ENCODE results near the gene RNU7-1. TPM values are rescaled to one million over a fixed set of nuclear protein-coding genes. Genes with fewer than 3 reads are reported as not detected.

RNU7-1 gene
- total and polyA plus RNA-seq, 9 of the 15 experiments (the other 6 are each of a cell fraction or from before 2014, with no cell fraction given): not detected

DNA sequence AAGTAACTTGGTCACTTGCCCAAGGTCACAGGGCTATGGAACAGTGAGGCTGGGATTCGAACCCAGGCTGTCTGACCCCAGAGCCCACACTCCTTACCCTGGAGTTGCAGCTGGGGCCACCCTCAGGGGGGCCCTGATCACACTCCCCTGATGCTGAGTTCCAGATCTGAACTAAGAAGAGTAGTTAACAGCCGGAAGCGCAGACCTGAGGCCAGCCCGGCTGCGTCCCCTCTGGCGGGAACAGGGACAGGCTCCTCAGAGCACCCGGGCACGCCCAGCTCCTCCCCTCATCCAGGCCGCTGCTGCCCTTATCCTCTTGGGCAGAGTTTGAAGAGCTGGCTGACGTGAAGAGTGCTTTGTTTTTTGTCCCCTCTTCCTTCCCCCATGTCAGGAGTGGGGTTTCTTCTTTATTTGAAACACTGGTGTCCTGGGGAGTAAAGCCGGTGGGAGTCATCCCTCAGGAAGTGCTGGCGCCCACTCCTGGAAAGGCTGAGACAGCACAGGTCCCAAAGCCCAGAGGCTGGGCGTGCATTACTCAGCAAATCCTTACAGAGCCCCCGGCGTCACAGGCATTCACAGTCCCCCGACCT lies 18.2 kb downstream of the RNU7-1 start (continued):
- TF ChIP-seq, protein P1, sequence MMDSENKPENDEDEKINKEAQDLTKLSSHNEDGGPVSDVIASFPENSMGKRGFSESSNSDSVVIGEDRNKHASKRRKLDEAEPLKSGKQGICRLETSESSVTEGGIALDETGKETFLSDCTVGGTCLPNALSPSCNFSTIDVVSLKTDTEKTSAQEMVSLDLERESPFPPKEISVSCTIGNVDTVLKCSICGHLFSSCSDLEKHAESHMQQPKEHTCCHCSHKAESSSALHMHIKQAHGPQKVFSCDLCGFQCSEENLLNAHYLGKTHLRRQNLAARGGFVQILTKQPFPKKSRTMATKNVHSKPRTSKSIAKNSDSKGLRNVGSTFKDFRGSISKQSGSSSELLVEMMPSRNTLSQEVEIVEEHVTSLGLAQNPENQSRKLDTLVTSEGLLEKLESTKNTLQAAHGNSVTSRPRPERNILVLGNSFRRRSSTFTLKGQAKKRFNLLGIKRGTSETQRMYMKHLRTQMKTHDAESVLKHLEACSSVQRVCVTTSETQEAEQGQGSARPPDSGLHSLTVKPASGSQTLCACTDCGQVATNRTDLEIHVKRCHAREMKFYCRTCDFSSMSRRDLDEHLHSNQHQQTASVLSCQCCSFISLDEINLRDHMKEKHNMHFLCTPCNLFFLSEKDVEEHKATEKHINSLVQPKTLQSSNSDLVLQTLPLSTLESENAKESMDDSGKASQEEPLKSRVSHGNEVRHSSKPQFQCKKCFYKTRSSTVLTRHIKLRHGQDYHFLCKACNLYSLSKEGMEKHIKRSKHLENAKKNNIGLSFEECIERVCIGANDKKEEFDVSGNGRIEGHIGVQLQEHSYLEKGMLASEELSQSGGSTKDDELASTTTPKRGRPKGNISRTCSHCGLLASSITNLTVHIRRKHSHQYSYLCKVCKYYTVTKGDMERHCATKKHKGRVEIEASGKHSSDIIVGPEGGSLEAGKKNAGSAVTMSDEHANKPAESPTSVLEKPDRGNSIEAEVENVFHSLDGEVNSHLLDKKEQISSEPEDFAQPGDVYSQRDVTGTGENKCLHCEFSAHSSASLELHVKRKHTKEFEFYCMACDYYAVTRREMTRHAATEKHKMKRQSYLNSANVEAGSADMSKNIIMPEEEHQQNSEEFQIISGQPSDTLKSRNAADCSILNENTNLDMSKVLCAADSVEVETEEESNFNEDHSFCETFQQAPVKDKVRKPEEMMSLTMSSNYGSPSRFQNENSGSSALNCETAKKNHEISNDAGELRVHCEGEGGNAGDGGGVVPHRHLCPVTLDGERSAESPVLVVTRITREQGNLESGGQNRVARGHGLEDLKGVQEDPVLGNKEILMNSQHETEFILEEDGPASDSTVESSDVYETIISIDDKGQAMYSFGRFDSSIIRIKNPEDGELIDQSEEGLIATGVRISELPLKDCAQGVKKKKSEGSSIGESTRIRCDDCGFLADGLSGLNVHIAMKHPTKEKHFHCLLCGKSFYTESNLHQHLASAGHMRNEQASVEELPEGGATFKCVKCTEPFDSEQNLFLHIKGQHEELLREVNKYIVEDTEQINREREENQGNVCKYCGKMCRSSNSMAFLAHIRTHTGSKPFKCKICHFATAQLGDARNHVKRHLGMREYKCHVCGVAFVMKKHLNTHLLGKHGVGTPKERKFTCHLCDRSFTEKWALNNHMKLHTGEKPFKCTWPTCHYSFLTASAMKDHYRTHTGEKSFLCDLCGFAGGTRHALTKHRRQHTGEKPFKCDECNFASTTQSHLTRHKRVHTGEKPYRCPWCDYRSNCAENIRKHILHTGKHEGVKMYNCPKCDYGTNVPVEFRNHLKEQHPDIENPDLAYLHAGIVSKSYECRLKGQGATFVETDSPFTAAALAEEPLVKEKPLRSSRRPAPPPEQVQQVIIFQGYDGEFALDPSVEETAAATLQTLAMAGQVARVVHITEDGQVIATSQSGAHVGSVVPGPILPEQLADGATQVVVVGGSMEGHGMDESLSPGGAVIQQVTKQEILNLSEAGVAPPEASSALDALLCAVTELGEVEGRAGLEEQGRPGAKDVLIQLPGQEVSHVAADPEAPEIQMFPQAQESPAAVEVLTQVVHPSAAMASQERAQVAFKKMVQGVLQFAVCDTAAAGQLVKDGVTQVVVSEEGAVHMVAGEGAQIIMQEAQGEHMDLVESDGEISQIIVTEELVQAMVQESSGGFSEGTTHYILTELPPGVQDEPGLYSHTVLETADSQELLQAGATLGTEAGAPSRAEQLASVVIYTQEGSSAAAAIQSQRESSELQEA (IDR thresholded peaks at IDR 0.05; ENCODE audit: low read depth): no peak
- no peak for TF ChIP-seq ZNF431 (CRISPR knock-in tag; IDR thresholded peaks at IDR 0.05)
- TF ChIP-seq ZFX (CRISPR knock-in tag; IDR thresholded peaks at IDR 0.05): peak; percentile 65
- TF ChIP-seq EWSR1 (IDR thresholded peaks at IDR 0.05; ENCODE audit: borderline replicate concordance, low read depth, partially characterized antibody): no peak
- TF ChIP-seq, protein P2, sequence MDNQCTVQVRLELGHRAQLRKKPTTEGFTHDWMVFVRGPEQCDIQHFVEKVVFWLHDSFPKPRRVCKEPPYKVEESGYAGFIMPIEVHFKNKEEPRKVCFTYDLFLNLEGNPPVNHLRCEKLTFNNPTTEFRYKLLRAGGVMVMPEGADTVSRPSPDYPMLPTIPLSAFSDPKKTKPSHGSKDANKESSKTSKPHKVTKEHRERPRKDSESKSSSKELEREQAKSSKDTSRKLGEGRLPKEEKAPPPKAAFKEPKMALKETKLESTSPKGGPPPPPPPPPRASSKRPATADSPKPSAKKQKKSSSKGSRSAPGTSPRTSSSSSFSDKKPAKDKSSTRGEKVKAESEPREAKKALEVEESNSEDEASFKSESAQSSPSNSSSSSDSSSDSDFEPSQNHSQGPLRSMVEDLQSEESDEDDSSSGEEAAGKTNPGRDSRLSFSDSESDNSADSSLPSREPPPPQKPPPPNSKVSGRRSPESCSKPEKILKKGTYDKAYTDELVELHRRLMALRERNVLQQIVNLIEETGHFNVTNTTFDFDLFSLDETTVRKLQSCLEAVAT (IDR thresholded peaks at IDR 0.05): no peak
- TF ChIP-seq LCOR (CRISPR knock-in tag; IDR thresholded peaks at IDR 0.05): no peak
- TF ChIP-seq KLF6 (CRISPR knock-in tag; IDR thresholded peaks at IDR 0.05; ENCODE audit: borderline replicate concordance): peak; percentile 15; the same call in 1 of the 2 replicates
- TF ChIP-seq, protein P3, sequence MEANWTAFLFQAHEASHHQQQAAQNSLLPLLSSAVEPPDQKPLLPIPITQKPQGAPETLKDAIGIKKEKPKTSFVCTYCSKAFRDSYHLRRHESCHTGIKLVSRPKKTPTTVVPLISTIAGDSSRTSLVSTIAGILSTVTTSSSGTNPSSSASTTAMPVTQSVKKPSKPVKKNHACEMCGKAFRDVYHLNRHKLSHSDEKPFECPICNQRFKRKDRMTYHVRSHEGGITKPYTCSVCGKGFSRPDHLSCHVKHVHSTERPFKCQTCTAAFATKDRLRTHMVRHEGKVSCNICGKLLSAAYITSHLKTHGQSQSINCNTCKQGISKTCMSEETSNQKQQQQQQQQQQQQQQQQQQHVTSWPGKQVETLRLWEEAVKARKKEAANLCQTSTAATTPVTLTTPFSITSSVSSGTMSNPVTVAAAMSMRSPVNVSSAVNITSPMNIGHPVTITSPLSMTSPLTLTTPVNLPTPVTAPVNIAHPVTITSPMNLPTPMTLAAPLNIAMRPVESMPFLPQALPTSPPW (CRISPR knock-in tag; IDR thresholded peaks at IDR 0.05): peak; percentile 67
- peak in 1 of 3 experiments; percentile 34 for TF ChIP-seq YY1 (IDR thresholded peaks at IDR 0.05; ENCODE audit: borderline replicate concordance in 1 of 3, control insufficient read depth in 1 of 3, extremely low read depth in 1 of 3, insufficient read depth in 3 of 3, insufficient read length in 1 of 3, insufficient replicate concordance in 2 of 3, low read depth in 1 of 3, low read length in 2 of 3)
- TF ChIP-seq HMG20B (CRISPR knock-in tag; IDR thresholded peaks at IDR 0.05): no peak
- no peak for TF ChIP-seq FOXP1 (CRISPR knock-in tag; IDR thresholded peaks at IDR 0.05)
- no peak for TF ChIP-seq SRSF3 (IDR thresholded peaks at IDR 0.05; ENCODE audit: insufficient read depth, low read length)
- TF ChIP-seq, protein P4, sequence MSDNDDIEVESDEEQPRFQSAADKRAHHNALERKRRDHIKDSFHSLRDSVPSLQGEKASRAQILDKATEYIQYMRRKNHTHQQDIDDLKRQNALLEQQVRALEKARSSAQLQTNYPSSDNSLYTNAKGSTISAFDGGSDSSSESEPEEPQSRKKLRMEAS (CRISPR knock-in tag; IDR thresholded peaks at IDR 0.05): no peak

Data from K562 (cell line).